IMR-90 (cell line): ENCODE results near the gene NR2C2. TPM values are rescaled to one million over a fixed set of nuclear protein-coding genes. Genes with fewer than 3 reads are reported as not detected.

Source experiments
- ATAC-seq: fragments of 200-7000 bp; cut with Tn5 transposase; 2 replicates; pipeline ENCODE4 v1.9.1; 2020; ENCODE audit warnings: low read depth, mild to moderate bottlenecking, moderate library complexity
- BruUV-seq: library from RNA; stranded (reverse); fragments of 400-500 nt; replicated peaks from 2 replicates; lab custom pipeline; 2021; lab: Mats Ljungman, UMichigan
- CTCF ChIA-PET: fragments of 300-600 bp; formaldehyde crosslinking; extraction: SDS; loops from one replicate; lab custom pipeline; 2021; ENCODE audit warnings: antibody characterized with exemption; lab: Yijun Ruan, JAX
- POLR2A ChIA-PET: fragments of 300-600 bp; sonication (Branson Sonifier 250); formaldehyde crosslinking; loops from one replicate; lab custom pipeline; 2022; ENCODE audit warnings: antibody characterized with exemption; ENCODE audit not compliant: unreplicated experiment; lab: Charles Lee
- DNase-seq: peaks from one replicate; pipeline ENCODE4 v3.0.0; 2013
- H2AFZ ChIP-seq: replicated peaks from 2 replicates; pipeline ENCODE3; 2013; ENCODE audit warnings: low read length, mild to moderate bottlenecking; ENCODE audit not compliant: poor library complexity
- H2AK5ac ChIP-seq: 2 replicates; pipeline ENCODE4 v1.6.1; 2013; ENCODE audit warnings: low read depth, low read length, inconsistent platforms
- H2AK9ac ChIP-seq: replicated peaks from 2 replicates; pipeline ENCODE3; 2013; ENCODE audit warnings: mild to moderate bottlenecking, low read depth, low read length, moderate library complexity; ENCODE audit not compliant: poor library complexity
- H2BK120ac ChIP-seq: 2 replicates; pipeline ENCODE4 v1.6.1; 2013; ENCODE audit warnings: low read depth, low read length, inconsistent platforms
- H2BK15ac ChIP-seq: 3 replicates; pipeline ENCODE4 v1.6.1; 2013; ENCODE audit warnings: low read depth, low read length, inconsistent platforms
- H2BK20ac ChIP-seq: 2 replicates; pipeline ENCODE4 v1.6.1; 2013; ENCODE audit warnings: low read depth, mild to moderate bottlenecking, inconsistent platforms, low read length, moderate library complexity
- H2BK5ac ChIP-seq: 2 replicates; pipeline ENCODE4 v1.6.1; 2013; ENCODE audit warnings: mild to moderate bottlenecking, low read depth, low read length, inconsistent platforms; ENCODE audit not compliant: poor library complexity, severe bottlenecking
- H3K14ac ChIP-seq: replicated peaks from 2 replicates; pipeline ENCODE4 v1.6.1; 2013; ENCODE audit warnings: low read depth, low read length, inconsistent platforms
- H3K18ac ChIP-seq: 2 replicates; pipeline ENCODE4 v1.6.1; 2013; ENCODE audit warnings: low read depth, low read length, control low read depth
- H3K23ac ChIP-seq: 2 replicates; pipeline ENCODE4 v1.6.1; 2013; ENCODE audit warnings: low read depth, low read length, inconsistent platforms
- H3K27ac ChIP-seq: 2 replicates; pipeline ENCODE4 v1.5.1; 2013; ENCODE audit warnings: mild to moderate bottlenecking, control low read depth, low read length; ENCODE audit not compliant: insufficient read depth
- H3K27me3 ChIP-seq: 2 replicates; pipeline ENCODE4 v1.6.1; 2013; ENCODE audit warnings: low read length; ENCODE audit not compliant: control insufficient read depth, insufficient read depth
- H3K36me3 ChIP-seq: 2 replicates; pipeline ENCODE4 v1.6.1; 2013; ENCODE audit warnings: low read length, mixed read lengths; ENCODE audit not compliant: control insufficient read depth, insufficient read depth
- H3K4ac ChIP-seq: 2 replicates; pipeline ENCODE4 v1.6.1; 2013; ENCODE audit warnings: low read depth, low read length, inconsistent platforms
- H3K4me1 ChIP-seq: 2 replicates; pipeline ENCODE4 v1.6.1; 2013; ENCODE audit warnings: low read length, mixed read lengths; ENCODE audit not compliant: control insufficient read depth, insufficient read depth
- H3K4me2 ChIP-seq: 2 replicates; pipeline ENCODE4 v1.6.1; 2013; ENCODE audit warnings: low read depth, mild to moderate bottlenecking, control low read depth, low read length, moderate library complexity
- H3K4me3 ChIP-seq: 2 replicates; pipeline ENCODE4 v1.5.1; 2013; ENCODE audit warnings: low read depth, mild to moderate bottlenecking, control low read depth, low read length, moderate library complexity; ENCODE audit not compliant: insufficient read depth
- H3K56ac ChIP-seq: 2 replicates; pipeline ENCODE4 v1.6.1; 2013; ENCODE audit warnings: low read length, inconsistent platforms; ENCODE audit not compliant: insufficient read depth; ENCODE audit errors: extremely low read depth
- H3K79me1 ChIP-seq, 2 experiments: 2 replicates each; pipeline ENCODE4 v1.6.1; 2013; ENCODE audit warnings: low read length in 2 of 2, inconsistent platforms in 1 of 2, low read depth in 1 of 2
- H3K9ac ChIP-seq: 2 replicates; pipeline ENCODE4 v1.6.1; 2013; ENCODE audit warnings: low read depth, low read length, control low read depth
- H3K9me1 ChIP-seq: 2 replicates; pipeline ENCODE4 v1.6.1; 2013; ENCODE audit warnings: low read length, inconsistent platforms; ENCODE audit not compliant: insufficient read depth
- H3K9me3 ChIP-seq: 2 replicates; pipeline ENCODE4 v1.6.1; 2013; ENCODE audit warnings: low read length; ENCODE audit not compliant: control insufficient read depth, insufficient read depth
- H4K20me1 ChIP-seq: 2 replicates; pipeline ENCODE4 v1.6.1; 2013; ENCODE audit warnings: low read length, inconsistent platforms; ENCODE audit not compliant: insufficient read depth
- H4K5ac ChIP-seq: 2 replicates; pipeline ENCODE4 v1.6.1; 2013; ENCODE audit warnings: mild to moderate bottlenecking, low read depth, low read length, control low read depth
- H4K8ac ChIP-seq, 2 experiments: 2 replicates each; pipeline ENCODE4 v1.6.1; 2013; ENCODE audit warnings: low read depth in 2 of 2, low read length in 2 of 2, control low read depth in 1 of 2, inconsistent platforms in 1 of 2
- H4K91ac ChIP-seq: 2 replicates; pipeline ENCODE4 v1.6.1; 2013; ENCODE audit warnings: low read depth, low read length, inconsistent platforms; ENCODE audit not compliant: insufficient read depth
- BHLHE40 ChIP-seq: fragments of 150-350 bp; IDR thresholded peaks from 2 replicates; pipeline ENCODE4 v1.6.1; 2016; ENCODE audit warnings: mild to moderate bottlenecking, low read depth, low read length
- CEBPB ChIP-seq: IDR thresholded peaks from 2 replicates; pipeline ENCODE4 v1.6.1; 2012; ENCODE audit warnings: low read depth, low read length, improper control_type of control experiment
- CHD1 ChIP-seq: IDR thresholded peaks from 2 replicates; pipeline ENCODE4 v1.6.1; 2012; ENCODE audit warnings: low read depth, low read length, improper control_type of control experiment
- CTCF ChIP-seq: conservative IDR thresholded peaks from 2 replicates; pipeline ENCODE4 v1.5.1; 2012; ENCODE audit warnings: mild to moderate bottlenecking, low read depth, low read length, improper control_type of control experiment
- ELK1 ChIP-seq: fragments of 150-350 bp; IDR thresholded peaks from 2 replicates; pipeline ENCODE4 v1.6.1; 2016; ENCODE audit warnings: low read depth, mild to moderate bottlenecking, low read length, moderate library complexity, borderline replicate concordance
- FOS ChIP-seq: fragments of 150-350 bp; IDR thresholded peaks from 2 replicates; pipeline ENCODE4 v1.6.1; 2016; ENCODE audit warnings: low read depth, low read length
- MAFK ChIP-seq: IDR thresholded peaks from 2 replicates; pipeline ENCODE4 v1.6.1; 2012; ENCODE audit warnings: low read depth, low read length, improper control_type of control experiment
- MAZ ChIP-seq: IDR thresholded peaks from 2 replicates; pipeline ENCODE4 v1.6.1; 2012; ENCODE audit warnings: low read depth, mild to moderate bottlenecking, low read length, improper control_type of control experiment, moderate library complexity, borderline replicate concordance
- MXI1 ChIP-seq: IDR thresholded peaks from 2 replicates; pipeline ENCODE4 v1.6.1; 2012; ENCODE audit warnings: low read depth, mild to moderate bottlenecking, low read length, moderate library complexity, borderline replicate concordance
- NFE2L2 ChIP-seq: fragments of 150-350 bp; IDR thresholded peaks from 2 replicates; pipeline ENCODE4 v1.6.1; 2016; ENCODE audit warnings: low read depth, mild to moderate bottlenecking, low read length
- POLR2A ChIP-seq: IDR thresholded peaks from 2 replicates; pipeline ENCODE4 v1.6.1; 2012; ENCODE audit warnings: mild to moderate bottlenecking, low read depth, low read length
- RAD21 ChIP-seq: IDR thresholded peaks from 2 replicates; pipeline ENCODE4 v1.6.1; 2012; ENCODE audit warnings: low read length, improper control_type of control experiment
- RCOR1 ChIP-seq: IDR thresholded peaks from 2 replicates; pipeline ENCODE4 v1.6.1; 2012; ENCODE audit warnings: mild to moderate bottlenecking, low read length, improper control_type of control experiment; ENCODE audit not compliant: insufficient replicate concordance
- RFX5 ChIP-seq: IDR thresholded peaks from 2 replicates; pipeline ENCODE4 v1.8.0; 2012; ENCODE audit warnings: low read depth, mild to moderate bottlenecking, low read length, moderate library complexity
- SMC3 ChIP-seq: fragments of 150-350 bp; IDR thresholded peaks from 2 replicates; pipeline ENCODE4 v1.6.1; 2016; ENCODE audit warnings: low read depth, mild to moderate bottlenecking, antibody characterized with exemption, low read length, moderate library complexity
- USF2 ChIP-seq: fragments of 150-350 bp; IDR thresholded peaks from 2 replicates; pipeline ENCODE4 v1.6.1; 2017; ENCODE audit warnings: mild to moderate bottlenecking, antibody characterized with exemption, low read length, low read depth
- WGBS, 2 experiments: methylation state at CpG; one replicate each; pipeline versions ENCODE4 v1.1.5 to v1.1.7; 2013; ENCODE audit warnings: missing lambda C conversion rate in 2 of 2; ENCODE audit not compliant: insufficient read length in 1 of 2; ENCODE audit errors: extremely low coverage in 2 of 2; 5-methylcytosine and 5-hydroxymethylcytosine counted together
- dilution Hi-C: fragments of 300-500 bp; cut with HindIII; formaldehyde crosslinking; loops from one replicate; pipeline ENCODE4 v1.14.3; 2018; ENCODE audit warnings: low sequenced_read_pairs; ENCODE audit not compliant: unreplicated experiment
- in situ Hi-C: fragments of 300-500 bp; cut with MboI; formaldehyde crosslinking; loops from 3 replicates; pipeline ENCODE4 v1.14.3; 2019; ENCODE audit warnings: low sequenced_read_pairs, inconsistent platforms, mixed read lengths
- intact Hi-C: fragments of 100-400 bp; cut with micrococcal nuclease; formaldehyde crosslinking; loops from 2 replicates; pipeline ENCODE4 v1.10.0; 2022
- polyA plus RNA-seq, 3 experiments: library from polyadenylated mRNA; depleted of rRNA; stranded (reverse); fragments of >200 nt; gene quantifications; 2 replicates each; pipeline ENCODE4 v1.2.3, GENCODE V29; 2012; ENCODE audit warnings: low replicate concordance in 1 of 3
- total RNA-seq: library from RNA; depleted of rRNA; stranded (reverse); fragments of >200 nt; gene quantifications from 2 replicates; pipeline ENCODE4 v1.2.3, GENCODE V29; 2012

NR2C2 gene
- total and polyA plus RNA-seq, 2 of the 4 experiments (the other 2 are of a cell fraction) = 10.4 to 13.8 TPM

- Histone ChIP-seq H3K4me3 (no peak overlapping the region), H2BK15ac (no peak overlapping the region), H2AK9ac (no peak overlapping the region), H4K91ac (no peak overlapping the region), H2BK120ac (no peak overlapping the region), H2AFZ (no peak overlapping the region), H3K27me3 (no peaks in the 10 kb centered on the region), H3K27ac (no peak overlapping the region), H3K9ac (no peak overlapping the region), H4K8ac (no peak overlapping the region), H3K9me3 (no peaks in the 10 kb centered on the region), H3K23ac (no peak overlapping the region), H3K79me1 (peaks cover 10 to 13% of the 10 kb centered on the region in 2 experiments; a peak in 3 of 4 replicates), H3K18ac (no peak overlapping the region), H4K5ac (no peak overlapping the region), H3K14ac (no peak overlapping the region), H4K20me1 (no peaks in the 10 kb centered on the region; the same call in 1 of the 2 replicates), H3K4me2 (no peak overlapping the region), H3K9me1 (no peaks in the 10 kb centered on the region; the same call in 1 of the 2 replicates), H2BK5ac (no peak overlapping the region), H3K4me1 (peaks cover 4% of the 10 kb centered on the region), H3K36me3 (peaks cover 62% of the 10 kb centered on the region), H2BK20ac (no peak overlapping the region), H3K4ac (no peak overlapping the region), H2AK5ac (no peak overlapping the region), H3K56ac (no peak overlapping the region)
- WGBS, 2 experiments = no CpG with 5 or more reads among the region's 3 CpGs
- ChIA-PET POLR2A (no interaction called here), CTCF (no interaction called here)
- no TSS peak for BruUV-seq
- in situ Hi-C loops (loop anchor here (25.0 kb wide), 1 partner anchor 380 kb away; the partner anchor contains the start of gene CCDC174), intact Hi-C loops (no loop called here), dilution Hi-C loops (no loop called here)
- ATAC-seq (no peak), DNase-seq (no peak)
- TF ChIP-seq CTCF = no peak
- TF ChIP-seq POLR2A = no peak
- TF ChIP-seq RAD21 = no peak
- no peak for TF ChIP-seq USF2
- TF ChIP-seq FOS = no peak
- TF ChIP-seq CEBPB = no peak
- TF ChIP-seq MAFK = no peak
- no peak for TF ChIP-seq ELK1
- TF ChIP-seq RFX5 = no peak
- TF ChIP-seq RCOR1 = no peak
- no peak for TF ChIP-seq CHD1
- no peak for TF ChIP-seq MXI1
- no peak for TF ChIP-seq MAZ
- TF ChIP-seq NFE2L2 = no peak
- TF ChIP-seq BHLHE40 = no peak
- TF ChIP-seq SMC3 = no peak
Measured at GRCh38 chr3:15041950-15042349, 94.6 kb downstream of the NR2C2 start.
